ENCODE results near the gene LPIN2.

GRCh38 chr18:2992995-2993877, 19.7 kb downstream of the LPIN2 start:
- TF ChIP-seq POLR2A (IDR thresholded peaks at IDR 0.05; ENCODE audit: low read length) (no peak), GATA1 (IDR thresholded peaks at IDR 0.05; ENCODE audit: low read depth, low read length) (no peak)

All from erythroblast (primary cell).